NCI-H460 (cell line): ENCODE measurements around the gene NEMF. TPM values are rescaled to one million over a fixed set of nuclear protein-coding genes. Genes with fewer than 3 reads are reported as not detected.
"Not testable (repeated sequence)": the region's sequence is repeated elsewhere in the genome, so short reads cannot be mapped to it uniquely, and the experiment has no call there.

ENCODE experiments used
- DNase-seq: peaks from one replicate; pipeline ENCODE4 v3.0.0-alpha.2; 2016; ENCODE audit warnings: low read depth; ENCODE audit errors: extremely low read depth
- total RNA-seq: library from RNA; depleted of rRNA; stranded (reverse); fragments of >200 nt; shearing (Covaris generic); gene quantifications from 2 replicates; pipeline ENCODE4 v1.2.3, GENCODE V29; 2014

NEMF gene
- total RNA-seq, 1 experiment from 2014 or later, result 73.4 TPM

GRCh38 chr14:49849213-49849847 lies 3.3 kb downstream of the NEMF start:
- DNase-seq, result no peak

- DNase-seq, result no peak
Measured at GRCh38 chr14:49828640-49829039, 23.9 kb downstream of the NEMF start.

GRCh38 chr14:49820176-49820575 lies 32.4 kb downstream of the NEMF start:
- no peak for DNase-seq

- no peak for DNase-seq
Measured at GRCh38 chr14:49816844-49817243, 35.7 kb downstream of the NEMF start.

GRCh38 chr14:49816118-49816517 lies 36.5 kb downstream of the NEMF start:
- DNase-seq, result not testable (repeated sequence)

GRCh38 chr14:49808780-49809179 lies 43.8 kb downstream of the NEMF start:
- DNase-seq, result no peak

- no peak for DNase-seq
Measured at GRCh38 chr14:49796025-49796424, 56.6 kb downstream of the NEMF start.

GRCh38 chr14:49792618-49793017 lies 60.0 kb downstream of the NEMF start:
- DNase-seq, result no peak

GRCh38 chr14:49786315-49786714 lies 66.3 kb downstream of the NEMF start:
- no peak for DNase-seq

GRCh38 chr14:49783394-49784014 lies 69.1 kb downstream of the NEMF start:
- no peak for DNase-seq

- not testable (repeated sequence) for DNase-seq
Measured at GRCh38 chr14:49781040-49781439, 71.5 kb downstream of the NEMF start.

- no peak for DNase-seq
Measured at GRCh38 chr14:49778421-49778820, 74.2 kb downstream of the NEMF start.

- DNase-seq, result no peak
Measured at GRCh38 chr14:49774106-49774505, 78.5 kb downstream of the NEMF start.

GRCh38 chr14:49771691-49772090 lies 80.9 kb downstream of the NEMF start:
- not testable (repeated sequence) for DNase-seq

- DNase-seq, result peak; percentile 6
Measured at GRCh38 chr14:49770212-49770817, 82.3 kb downstream of the NEMF start.

GRCh38 chr14:49769581-49770211 lies 82.9 kb downstream of the NEMF start:
- DNase-seq, result no peak

- no peak for DNase-seq
Measured at GRCh38 chr14:49769171-49769570, 83.4 kb downstream of the NEMF start.

- peak; percentile 70 for DNase-seq
Measured at GRCh38 chr14:49768301-49769121, 84.1 kb downstream of the NEMF start.

- DNase-seq, result peak; percentile 86
Measured at GRCh38 chr14:49767571-49768300, 84.9 kb downstream of the NEMF start, which contains the start of gene KLHDC2. TSS of gene KLHDC2 (plus strand) at chr14:49768153. CDS start at chr14:49768469, 316 bp downstream.

GRCh38 chr14:49767270-49767570 lies 85.4 kb downstream of the NEMF start:
- DNase-seq, result no peak
